Thyroid gland (tissue), 4 donors: ENCODE results near the gene PIK3R4. TPM values are rescaled to one million over a fixed set of nuclear protein-coding genes. Genes with fewer than 3 reads are reported as not detected.

Experiments used
- DNase-seq, 2 donors: peaks; one replicate each; pipeline ENCODE4 v3.0.0-alpha.2; 2019
- H3K27ac ChIP-seq, 3 donors: fragments of 200-600 bp; sonication (generic); 1 replicate in 2 of 3; 2 replicates in 1 of 3; pipeline ENCODE4 v1.5.1; 2016 to 2019; ENCODE audit warnings: mild to moderate bottlenecking in 1 of 3, moderate library complexity in 1 of 3
- H3K27me3 ChIP-seq: fragments of 200-600 bp; sonication (generic); one replicate; pipeline ENCODE4 v1.5.1; 2019
- H3K36me3 ChIP-seq, 2 donors: fragments of 200-600 bp; sonication (generic); one replicate each; pipeline ENCODE4 v1.5.1; 2016 to 2019
- H3K4me1 ChIP-seq, 2 donors: fragments of 200-600 bp; sonication (generic); one replicate each; pipeline ENCODE4 v1.5.1; 2017 to 2019
- H3K4me3 ChIP-seq, 3 donors: fragments of 200-600 bp; sonication (generic); replicated peaks in 1 of 3; 1 replicate in 2 of 3; 2 replicates in 1 of 3; pipeline ENCODE4 v1.5.1; 2016; ENCODE audit warnings: mild to moderate bottlenecking in 1 of 3
- H3K9me3 ChIP-seq: fragments of 200-600 bp; sonication (generic); one replicate; pipeline ENCODE4 v1.5.1; 2017
- POLR2A ChIP-seq, 2 donors: fragments of 450-650 bp; IDR thresholded peaks; one replicate each; pipeline ENCODE4 v1.6.1; 2017; ENCODE audit warnings: antibody characterized with exemption in 2 of 2, mild to moderate bottlenecking in 2 of 2, moderate library complexity in 1 of 2
- WGBS, 2 donors: methylation state at CpG; one replicate each; pipeline ENCODE4 v1.1.5; 2017; 5-methylcytosine and 5-hydroxymethylcytosine counted together
- intact Hi-C: fragments of 100-400 bp; cut with DNase I; formaldehyde crosslinking; loops from one replicate; pipeline ENCODE4 v1.15.1; 2023
- total RNA-seq, 4 donors: library from RNA; depleted of rRNA; stranded (reverse); fragments of >200 nt; gene quantifications; one replicate each; pipeline ENCODE4 v1.2.3, GENCODE V29; 2016
- TF ChIP-seq, protein P1 (sequence below), 6 experiments: fragments of 200-600 bp in 3 of 6; fragments of 450-650 bp in 3 of 6; sonication (generic) in 3 of 6; IDR thresholded peaks; one replicate each; pipeline ENCODE4 v1.5.1; 2016 to 2019; ENCODE audit warnings: antibody characterized with exemption in 6 of 6, mild to moderate bottlenecking in 2 of 6, inconsistent platforms in 1 of 6, moderate library complexity in 1 of 6

PIK3R4 gene
- total RNA-seq, 4 donors from 2014 or later = 50.5 to 61.3 (median 54.7) TPM

DNA sequence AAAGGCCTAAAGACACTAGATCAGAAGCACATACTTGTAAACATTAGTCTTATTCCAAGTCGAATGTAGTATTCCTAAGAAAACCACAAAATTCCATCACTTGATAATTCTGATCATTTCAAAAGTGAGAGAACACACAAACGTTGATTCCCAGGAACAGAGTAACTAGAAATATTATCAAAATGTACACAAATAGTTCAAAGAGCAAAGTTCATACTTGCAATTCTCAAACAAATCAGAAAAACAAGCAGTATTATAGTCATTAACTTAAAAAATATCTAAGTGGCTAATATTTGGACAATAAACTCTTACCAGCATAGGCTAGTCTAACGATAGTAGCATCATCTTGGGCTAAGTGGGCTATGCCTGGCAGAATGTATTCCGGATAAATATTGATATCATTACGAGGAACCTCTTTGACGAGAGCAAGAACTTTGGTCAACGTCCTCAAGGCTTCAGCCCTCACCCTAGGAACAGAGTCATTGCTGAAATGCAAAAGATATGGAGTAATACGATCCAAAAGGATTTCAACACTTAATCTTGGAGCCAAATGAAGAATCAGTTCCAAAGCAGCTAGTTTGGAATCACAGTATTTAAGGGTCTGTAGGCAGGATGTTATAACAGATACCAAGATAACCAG is 13.3 kb downstream of the PIK3R4 start:
- TF ChIP-seq POLR2A (IDR thresholded peaks at IDR 0.05) = no peak
- TF ChIP-seq, protein P1, sequence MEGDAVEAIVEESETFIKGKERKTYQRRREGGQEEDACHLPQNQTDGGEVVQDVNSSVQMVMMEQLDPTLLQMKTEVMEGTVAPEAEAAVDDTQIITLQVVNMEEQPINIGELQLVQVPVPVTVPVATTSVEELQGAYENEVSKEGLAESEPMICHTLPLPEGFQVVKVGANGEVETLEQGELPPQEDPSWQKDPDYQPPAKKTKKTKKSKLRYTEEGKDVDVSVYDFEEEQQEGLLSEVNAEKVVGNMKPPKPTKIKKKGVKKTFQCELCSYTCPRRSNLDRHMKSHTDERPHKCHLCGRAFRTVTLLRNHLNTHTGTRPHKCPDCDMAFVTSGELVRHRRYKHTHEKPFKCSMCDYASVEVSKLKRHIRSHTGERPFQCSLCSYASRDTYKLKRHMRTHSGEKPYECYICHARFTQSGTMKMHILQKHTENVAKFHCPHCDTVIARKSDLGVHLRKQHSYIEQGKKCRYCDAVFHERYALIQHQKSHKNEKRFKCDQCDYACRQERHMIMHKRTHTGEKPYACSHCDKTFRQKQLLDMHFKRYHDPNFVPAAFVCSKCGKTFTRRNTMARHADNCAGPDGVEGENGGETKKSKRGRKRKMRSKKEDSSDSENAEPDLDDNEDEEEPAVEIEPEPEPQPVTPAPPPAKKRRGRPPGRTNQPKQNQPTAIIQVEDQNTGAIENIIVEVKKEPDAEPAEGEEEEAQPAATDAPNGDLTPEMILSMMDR (IDR thresholded peaks at IDR 0.05) = no peak
- 91% methylated on average over 8 of the region's 8 CpGs for WGBS, 2 donors
- no peak for DNase-seq
- Histone ChIP-seq H3K4me1 (peaks cover 0 to 7% of the 10 kb centered on the region in 2 donors), H3K27ac (no peak overlapping the region), H3K36me3 (peaks cover 0 to 5% of the 10 kb centered on the region in 2 donors), H3K4me3 (no peak overlapping the region), H3K27me3 (no peaks in the 10 kb centered on the region), H3K9me3 (no peaks in the 10 kb centered on the region)
- intact Hi-C loops = no loop called here

DNA sequence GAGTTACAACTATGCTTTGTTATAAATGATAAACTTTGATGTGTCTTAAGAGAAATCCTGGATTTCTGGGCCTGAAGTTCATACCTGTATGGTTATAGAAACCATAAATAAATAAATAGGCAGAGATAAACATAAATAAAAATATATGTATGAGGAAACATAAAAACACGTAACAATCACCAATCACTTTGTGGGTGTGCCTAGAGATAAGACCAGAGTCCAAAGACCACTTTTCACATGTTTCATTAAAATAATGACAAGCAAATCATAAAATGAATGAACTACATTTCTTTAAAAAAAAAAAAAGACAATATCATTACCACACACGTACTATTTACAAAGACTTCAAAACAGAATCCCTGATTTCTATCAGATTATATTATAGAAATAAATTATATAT is 14.1 kb downstream of the PIK3R4 start:
- H3K36me3 ChIP-seq = peaks cover 0 to 5% of the 10 kb centered on the region in 2 donors

DNA sequence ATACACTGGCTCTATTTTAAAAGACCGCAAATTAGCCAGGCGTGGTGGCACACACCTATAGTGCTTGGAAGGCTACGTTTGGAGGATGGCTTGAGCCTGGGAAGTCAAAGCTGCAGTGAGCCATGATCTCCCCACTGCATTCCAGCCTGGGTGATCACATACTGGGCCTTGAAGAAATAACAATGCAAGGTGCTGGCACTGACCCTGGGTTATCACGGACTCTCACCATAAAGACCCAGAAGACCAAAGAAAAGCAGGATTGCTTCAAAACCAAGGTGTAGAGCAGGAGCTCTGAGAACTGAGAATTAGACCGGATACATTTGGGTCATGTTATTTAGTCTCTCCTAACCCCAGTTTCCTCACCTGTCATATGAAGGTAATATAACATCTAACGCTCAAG is 14.8 kb downstream of the PIK3R4 start:
- no peaks in the 10 kb centered on the region for H3K9me3 ChIP-seq
- intact Hi-C loops = no loop called here
- H3K36me3 ChIP-seq = peaks cover 0 to 5% of the 10 kb centered on the region in 2 donors
- TF ChIP-seq, protein P1 (IDR thresholded peaks at IDR 0.05) = no peak
- no peak for TF ChIP-seq POLR2A (IDR thresholded peaks at IDR 0.05)
- no peaks in the 10 kb centered on the region for H3K27me3 ChIP-seq
- 93 to 98% methylated on average over 6 of the region's 6 CpGs for WGBS, 2 donors
- no peak overlapping the region for H3K27ac ChIP-seq
- no peak overlapping the region for H3K4me3 ChIP-seq
- H3K4me1 ChIP-seq = peaks cover 0 to 8% of the 10 kb centered on the region in 2 donors
- DNase-seq = no peak

More for the DNA sequence above, 14.1 kb downstream of the PIK3R4 start:
- 96 to 97% methylated on average over 2 of the region's 2 CpGs for WGBS, 2 donors
- no peaks in the 10 kb centered on the region for H3K27me3 ChIP-seq
- H3K9me3 ChIP-seq = no peaks in the 10 kb centered on the region
- intact Hi-C loops = no loop called here
- H3K4me3 ChIP-seq = no peak overlapping the region
- peaks cover 0 to 8% of the 10 kb centered on the region in 2 donors for H3K4me1 ChIP-seq
- no peak overlapping the region for H3K27ac ChIP-seq
- DNase-seq = no peak
- TF ChIP-seq POLR2A (IDR thresholded peaks at IDR 0.05) = no peak
- TF ChIP-seq, protein P1 (IDR thresholded peaks at IDR 0.05) = no peak

DNA sequence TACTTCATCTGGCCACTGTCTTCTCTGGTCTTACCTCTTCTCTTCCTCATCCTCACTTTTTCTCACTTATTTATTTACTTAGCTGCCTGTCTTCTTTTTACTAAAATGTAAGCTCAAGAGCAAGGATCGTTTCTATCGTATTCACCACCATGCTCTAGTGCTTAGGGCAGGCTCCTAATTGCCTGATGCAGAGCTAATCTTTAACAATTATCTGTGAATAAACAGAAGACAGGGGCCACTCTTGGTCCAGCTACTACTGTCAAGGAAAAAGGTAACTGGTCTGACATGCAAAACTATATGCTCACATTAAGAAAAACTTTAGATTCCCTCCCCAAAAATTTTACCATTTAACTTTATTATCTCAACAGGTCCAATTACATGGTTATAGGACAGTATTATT is 17.5 kb downstream of the PIK3R4 start:
- Histone ChIP-seq H3K27ac (no peak overlapping the region), H3K4me3 (no peak overlapping the region), H3K36me3 (peaks cover 0 to 5% of the 10 kb centered on the region in 2 donors), H3K27me3 (no peaks in the 10 kb centered on the region), H3K9me3 (no peaks in the 10 kb centered on the region), H3K4me1 (peaks cover 0 to 8% of the 10 kb centered on the region in 2 donors)
- 56 to 62% methylated on average over 2 of the region's 2 CpGs for WGBS, 2 donors
- no peak for DNase-seq
- intact Hi-C loops = no loop called here
- TF ChIP-seq, protein P1 (IDR thresholded peaks at IDR 0.05) = no peak

DNA sequence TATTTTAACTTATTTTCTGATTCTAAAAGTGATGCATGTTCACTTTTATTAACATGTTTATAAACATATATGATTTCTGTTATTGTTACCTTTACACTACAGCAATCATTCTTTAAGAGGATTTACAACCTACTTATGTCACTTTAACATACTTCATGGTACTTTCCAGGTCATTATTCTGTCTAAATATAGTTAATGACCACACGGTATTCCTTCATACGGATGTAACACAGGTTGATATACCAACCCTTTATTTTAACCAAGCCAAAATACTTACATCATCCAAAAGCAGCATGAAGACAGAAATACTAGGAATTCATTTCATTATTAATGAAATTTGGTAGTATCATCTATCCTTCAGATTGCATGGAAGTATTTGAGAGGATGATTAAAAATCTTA is 18.6 kb downstream of the PIK3R4 start:
- no peaks in the 10 kb centered on the region for H3K9me3 ChIP-seq
- TF ChIP-seq POLR2A (IDR thresholded peaks at IDR 0.05) = no peak
- TF ChIP-seq, protein P1 (IDR thresholded peaks at IDR 0.05) = no peak
- 69 to 83% methylated on average over 2 of the region's 2 CpGs for whole genome bisulfite sequencing, 2 donors
- intact Hi-C loops = no loop called here
- peaks cover 0 to 8% of the 10 kb centered on the region in 2 donors for H3K4me1 ChIP-seq
- H3K27ac ChIP-seq = peak overlapping the region; percentile 71 to 76 (median 74)
- no peak for DNase-seq
- H3K27me3 ChIP-seq = no peaks in the 10 kb centered on the region
- no peak overlapping the region for H3K4me3 ChIP-seq
- no peaks in the 10 kb centered on the region for H3K36me3 ChIP-seq
